CD4-positive, alpha-beta T cell treated with Interleukin-17A for 4 hours (primary cell): Measurements from ENCODE around the gene GLRA1.
"Not testable (repeated sequence)": the region's sequence is repeated elsewhere in the genome, so short reads cannot be mapped to it uniquely, and the experiment has no call there.

Source experiments
- DNase-seq: peaks from one replicate; pipeline ENCODE4 v3.0.0-alpha.2; 2020; ENCODE audit warnings: mixed read lengths

The GLRA1 gene

DNA sequence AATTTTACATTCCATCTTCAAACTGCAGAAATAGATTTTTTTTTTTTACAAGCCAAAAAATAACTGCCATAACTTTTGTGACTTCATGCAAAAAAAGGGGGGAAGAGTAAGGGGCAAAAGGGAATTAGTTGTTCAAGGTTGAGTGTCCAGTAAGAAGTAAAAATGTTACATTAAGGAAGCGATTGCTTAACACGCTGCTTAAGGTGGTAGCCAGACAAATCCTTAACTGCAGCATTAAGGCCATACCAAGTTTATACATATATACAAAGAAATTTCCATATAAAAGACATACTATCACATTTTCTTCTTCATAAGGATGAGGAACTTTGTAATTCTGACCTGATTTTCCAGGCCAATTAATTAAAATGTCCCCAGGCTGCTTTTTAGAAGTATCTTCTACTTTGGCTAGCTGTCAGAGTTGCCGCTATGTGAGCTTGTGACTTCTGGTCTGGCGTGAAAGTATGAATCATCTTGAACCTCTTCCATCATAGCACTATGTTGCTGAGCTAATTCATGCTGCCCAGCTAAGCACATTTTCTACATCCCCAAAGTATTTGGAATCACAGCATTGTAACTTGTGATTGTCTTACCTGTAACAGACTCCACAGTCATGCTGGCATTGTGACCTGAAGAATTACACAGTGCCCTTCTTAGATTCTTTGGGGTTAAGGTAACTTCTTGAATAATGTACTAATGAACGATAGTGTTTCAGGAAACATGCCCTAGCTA, 112.9 kb downstream of the GLRA1 start:
- no peak for DNase-seq

DNA sequence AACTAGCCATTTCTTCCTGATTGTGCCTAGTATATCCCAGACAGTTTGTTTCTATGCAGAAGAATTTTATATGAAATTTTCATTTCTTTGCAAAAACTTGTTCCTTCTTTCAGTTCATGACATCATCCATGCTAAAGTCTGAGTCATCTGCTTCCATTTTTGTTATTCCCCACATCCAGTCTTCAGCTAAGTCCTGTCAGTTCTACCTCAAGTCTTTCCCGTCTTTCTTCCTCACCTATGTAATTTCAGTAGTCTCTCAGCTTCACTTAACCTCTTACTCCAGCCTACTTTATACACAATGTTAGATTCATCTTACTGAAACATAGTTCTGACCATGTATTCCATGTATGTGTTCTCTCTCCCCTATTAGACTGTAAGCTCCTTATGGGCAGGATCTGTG, 113.8 kb downstream of the GLRA1 start:
- DNase-seq = no peak

DNA sequence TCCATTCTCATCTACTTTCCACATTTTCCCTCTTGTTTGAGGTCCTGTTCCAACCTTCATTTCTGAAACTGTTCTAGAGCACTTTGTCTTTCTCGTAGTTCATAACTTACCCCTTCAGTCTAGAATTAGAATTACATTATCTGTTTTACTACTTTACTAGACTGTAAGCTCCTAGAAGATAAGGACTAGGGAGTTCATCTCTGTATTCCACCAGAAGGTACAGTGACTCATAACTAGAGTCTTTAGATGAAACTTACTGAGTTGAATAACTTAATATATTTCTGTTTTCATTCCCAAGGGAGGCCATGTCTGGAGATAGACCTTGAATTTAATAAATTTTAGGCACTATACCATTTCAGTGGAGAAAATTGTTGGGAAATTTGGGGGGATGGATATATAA, 114.2 kb downstream of the GLRA1 start:
- DNase-seq = no peak

DNA sequence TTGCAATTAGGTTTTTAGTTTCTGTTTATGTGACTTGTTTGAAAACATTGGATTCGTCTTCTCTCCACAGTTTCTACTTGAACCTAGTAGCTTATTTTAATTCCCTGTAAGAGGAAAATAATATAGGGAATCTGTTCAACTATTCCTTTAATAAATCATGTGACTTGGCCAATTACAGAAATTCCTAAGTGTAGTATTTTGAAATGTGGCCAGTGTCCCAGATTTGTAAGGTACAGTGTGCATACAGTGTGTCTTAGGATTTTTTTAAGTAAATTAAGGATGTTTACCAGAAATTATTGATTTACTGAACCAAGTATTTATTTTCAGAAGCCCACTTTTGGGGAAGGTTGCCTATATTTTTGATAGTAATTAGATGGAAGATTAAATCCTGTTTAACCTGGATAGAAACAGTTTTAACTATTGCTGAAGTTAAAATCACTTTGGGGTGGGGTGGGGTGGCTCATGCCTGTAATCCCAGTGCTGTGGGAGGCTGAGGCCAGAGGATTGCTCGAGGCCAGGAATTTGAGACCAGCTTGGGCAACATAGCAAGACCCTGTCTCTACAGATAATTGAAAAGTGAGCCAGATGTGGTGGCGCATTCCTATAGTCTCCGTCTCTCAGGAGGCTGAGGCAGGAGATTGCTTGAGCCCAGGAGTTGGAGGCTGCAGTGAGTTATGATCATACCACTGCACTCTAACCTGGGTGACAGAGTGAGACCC, 116.0 kb downstream of the GLRA1 start:
- DNase-seq = no peak

DNA sequence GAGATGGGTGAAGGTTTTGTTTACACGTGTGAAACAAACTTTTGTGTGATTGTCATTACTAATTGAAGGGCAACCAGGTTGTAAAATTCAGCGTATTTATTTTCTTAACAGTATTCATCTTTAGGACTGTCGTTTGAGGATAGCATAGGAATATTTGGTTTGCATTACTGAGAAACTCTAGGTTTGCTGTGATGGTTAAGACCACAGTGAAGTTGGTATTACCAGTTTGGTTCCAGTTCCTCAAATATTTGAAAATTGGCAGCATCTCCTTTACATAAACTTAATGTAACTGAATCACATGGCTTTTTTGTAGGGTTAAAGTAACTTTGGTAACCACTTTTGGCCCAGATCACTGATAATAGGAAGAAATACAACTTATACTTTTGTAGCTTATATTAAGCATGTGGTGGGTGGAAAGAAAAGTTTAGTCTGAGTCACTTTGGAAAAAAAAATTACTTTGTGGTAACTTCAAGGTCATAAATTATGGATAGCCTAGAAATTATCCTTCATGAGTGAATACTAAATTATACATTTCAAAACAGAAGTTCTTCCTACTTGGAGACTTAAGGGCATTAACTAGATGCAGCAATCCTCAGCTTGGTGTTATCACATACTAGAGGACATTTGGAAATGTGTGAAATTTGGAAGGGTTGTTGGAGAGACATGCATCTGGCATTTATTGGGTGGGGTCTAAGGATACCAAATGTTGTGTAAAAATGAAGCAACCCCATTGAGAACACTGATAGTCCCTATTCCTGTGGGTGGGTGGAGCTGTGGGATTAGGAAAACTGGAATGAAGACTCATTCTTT, 119.0 kb downstream of the GLRA1 start:
- DNase-seq = no peak

DNA sequence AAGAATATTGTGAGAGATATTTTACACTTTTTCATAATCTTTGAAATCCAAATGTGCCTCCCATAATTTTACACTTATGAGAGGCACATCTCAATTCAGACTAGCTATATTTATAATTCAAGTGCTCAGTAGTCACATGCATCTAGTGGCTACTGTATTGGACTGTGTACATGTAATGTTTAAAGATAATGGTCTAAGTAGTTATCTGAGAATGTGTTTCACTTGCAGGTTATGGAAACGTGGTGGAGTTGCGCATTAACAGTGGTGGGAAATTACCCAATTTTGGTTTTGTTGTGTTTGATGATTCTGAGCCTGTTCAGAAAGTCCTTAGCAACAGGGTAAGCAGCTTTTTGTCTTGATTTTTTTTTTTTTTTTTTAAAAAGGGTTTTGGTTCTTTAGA, 124.1 kb downstream of the GLRA1 start:
- no peak for DNase-seq

DNA sequence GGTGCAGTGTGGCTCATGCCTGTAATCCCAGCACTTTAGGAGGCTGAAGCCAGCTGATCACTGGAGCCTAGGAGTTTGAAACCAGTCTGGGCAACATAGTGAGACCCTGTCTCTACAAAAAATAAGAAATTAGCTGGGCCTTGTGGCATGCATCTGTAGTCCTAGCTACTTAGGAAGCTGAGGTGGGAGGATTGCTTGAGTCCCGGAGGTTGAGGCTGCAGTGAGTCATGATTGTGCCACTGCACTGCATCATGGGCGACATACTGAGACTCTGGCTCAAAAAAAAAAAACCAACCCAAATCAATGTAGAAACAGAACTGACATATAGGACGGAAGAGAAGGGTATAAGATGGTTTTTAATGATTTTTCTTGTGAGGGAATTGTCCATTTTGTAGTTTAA, 125.2 kb downstream of the GLRA1 start:
- DNase-seq = no peak

DNA sequence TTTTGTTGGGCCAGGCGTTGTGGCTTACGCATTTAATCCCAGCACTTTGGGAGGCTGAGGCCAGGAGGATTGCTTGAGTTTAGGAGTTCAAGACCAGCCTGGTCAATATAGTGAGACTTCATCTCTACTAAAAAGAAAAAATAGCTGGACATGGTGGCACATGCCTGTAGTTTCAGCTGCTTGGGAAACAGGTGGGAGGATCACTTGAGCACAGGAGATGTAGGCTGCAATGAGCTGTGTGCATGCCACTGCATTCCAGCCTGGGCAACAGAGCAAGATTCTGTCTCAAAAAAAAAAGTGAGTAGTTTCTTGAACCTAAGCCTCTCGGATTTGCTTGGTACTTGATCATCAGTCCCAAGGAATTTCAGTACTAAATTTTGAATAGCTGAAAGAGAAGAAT, 126.0 kb downstream of the GLRA1 start:
- no peak for DNase-seq

DNA sequence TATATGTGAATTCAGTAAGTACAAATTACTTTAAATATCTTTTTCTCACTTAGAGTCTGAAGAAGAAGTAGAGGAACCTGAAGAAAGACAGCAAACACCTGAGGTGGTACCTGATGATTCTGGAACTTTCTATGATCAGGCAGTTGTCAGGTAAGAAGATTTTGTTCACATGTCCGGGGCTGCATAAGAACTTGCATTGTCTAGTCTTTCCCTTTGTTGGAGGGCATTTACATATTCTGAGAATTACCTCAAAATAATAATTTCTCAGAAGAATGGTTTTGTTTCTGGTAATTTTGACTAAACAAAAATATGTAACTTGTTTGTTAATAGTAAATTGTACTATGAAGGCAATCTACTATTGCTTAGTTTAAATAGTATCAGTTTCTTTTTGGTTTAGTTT, 129.2 kb downstream of the GLRA1 start:
- no peak for DNase-seq

DNA sequence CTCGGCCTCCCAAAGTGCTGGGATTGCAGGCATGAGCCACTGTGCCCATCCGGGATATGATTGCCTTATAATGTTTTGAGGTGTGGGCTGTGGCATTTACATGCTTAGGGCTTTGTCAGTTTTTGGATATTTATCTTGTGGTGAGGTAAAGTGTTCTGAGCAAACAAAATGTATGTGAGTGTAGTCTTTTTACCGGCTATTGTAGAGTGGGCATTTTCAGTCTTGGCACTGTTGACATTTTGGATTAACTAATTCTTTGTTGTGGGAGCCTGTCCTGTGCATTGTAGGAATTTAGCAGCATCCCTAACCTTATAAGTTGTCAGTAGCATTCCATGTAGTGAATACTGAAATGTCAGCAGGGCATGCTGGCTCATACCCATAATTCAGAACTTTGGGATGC, 131.3 kb downstream of the GLRA1 start:
- DNase-seq = no peak

DNA sequence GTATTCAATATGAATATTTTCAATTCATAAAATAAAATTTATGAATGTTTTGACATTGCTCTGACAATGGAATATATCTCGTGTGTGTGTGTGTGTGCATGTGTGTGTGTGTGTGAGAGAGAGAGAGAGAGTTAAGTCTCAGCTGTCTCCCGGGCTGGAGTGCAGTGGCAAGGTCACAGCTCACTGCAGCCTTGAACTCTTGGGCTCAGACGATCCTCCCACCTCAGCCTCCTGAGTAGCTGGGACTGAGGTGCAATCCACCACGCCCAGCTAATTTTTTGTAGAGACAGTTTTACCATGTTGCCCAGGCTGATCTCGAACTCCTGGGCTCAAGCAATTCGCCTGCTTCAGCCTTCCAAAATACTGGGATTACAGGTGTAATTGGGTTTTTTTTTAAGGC, 136.8 kb downstream of the GLRA1 start:
- DNase-seq = no peak

DNA sequence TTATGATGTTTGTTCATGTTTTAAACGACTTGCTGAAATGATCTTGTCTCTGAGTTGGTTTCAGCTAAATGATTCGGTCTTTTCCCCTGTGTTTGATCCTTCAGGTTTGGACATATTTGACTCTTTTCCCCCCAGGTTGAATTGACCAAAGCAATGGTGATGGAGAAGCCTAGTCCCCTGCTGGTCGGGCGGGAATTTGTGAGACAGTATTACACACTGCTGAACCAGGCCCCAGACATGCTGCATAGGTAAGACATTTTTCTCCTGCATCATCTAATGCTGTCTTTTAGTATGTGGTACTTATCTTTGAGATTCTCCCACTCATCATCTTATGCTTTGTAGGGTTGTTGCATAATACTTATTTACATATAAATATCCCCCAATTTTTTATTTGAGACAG, 138.2 kb downstream of the GLRA1 start:
- no peak for DNase-seq

DNA sequence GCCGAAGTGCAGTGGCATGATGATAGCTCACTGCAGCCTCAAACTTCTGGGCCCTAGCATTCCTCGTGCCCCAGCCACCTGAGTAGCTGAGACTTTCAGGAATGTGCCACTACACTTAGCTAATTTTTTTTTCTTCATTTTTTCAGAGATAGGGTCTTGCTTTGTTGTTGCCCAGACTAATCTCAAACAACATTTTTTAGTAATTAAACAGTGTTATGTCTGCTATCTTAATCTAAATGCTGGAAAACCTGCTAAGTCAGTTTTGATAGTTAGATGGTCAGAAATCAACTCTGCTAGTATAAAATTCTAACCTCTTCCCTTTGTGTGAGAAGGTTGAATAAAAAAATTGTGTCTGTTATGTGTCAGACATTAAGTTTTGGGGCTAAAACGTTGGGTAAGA, 140.5 kb downstream of the GLRA1 start:
- DNase-seq = no peak

DNA sequence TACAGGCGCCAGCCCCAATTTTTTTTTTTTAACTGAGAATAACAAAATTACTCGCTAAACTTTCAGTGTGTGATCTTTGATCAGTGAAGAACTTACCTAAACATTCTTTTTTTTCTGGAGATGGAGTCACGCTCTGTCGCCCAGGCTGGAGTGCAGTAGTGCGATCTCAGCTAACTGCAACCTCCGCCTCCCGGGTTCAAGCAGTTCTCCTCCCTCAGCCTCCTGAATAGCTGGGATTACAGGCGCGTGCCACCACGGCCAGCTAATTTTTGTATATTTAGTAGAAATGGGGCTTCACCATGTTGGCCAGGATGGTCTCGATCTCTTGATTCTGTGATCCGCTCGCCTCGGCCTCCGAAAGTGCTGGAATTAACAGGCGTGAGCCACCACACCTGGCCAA, 141.0 kb downstream of the GLRA1 start:
- DNase-seq = not testable (repeated sequence)

DNA sequence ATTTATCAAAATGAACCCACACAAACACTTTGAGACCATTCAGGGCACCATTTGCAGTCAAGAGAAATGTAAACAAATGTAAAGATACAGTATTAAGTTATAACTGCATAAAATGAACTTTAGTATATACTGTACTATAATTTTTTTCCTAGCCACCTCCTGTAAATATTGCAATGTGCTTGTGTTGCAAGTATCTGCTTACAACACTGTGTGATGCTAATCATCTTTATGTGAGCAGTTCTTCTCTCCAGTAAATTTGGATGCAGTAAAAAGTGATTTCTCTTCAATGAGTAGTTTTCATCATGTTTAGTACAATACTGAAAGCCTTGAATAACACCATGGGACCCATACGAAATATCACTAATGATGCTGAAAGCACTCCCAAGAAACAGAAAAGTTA, 143.4 kb downstream of the GLRA1 start:
- no peak for DNase-seq

DNA sequence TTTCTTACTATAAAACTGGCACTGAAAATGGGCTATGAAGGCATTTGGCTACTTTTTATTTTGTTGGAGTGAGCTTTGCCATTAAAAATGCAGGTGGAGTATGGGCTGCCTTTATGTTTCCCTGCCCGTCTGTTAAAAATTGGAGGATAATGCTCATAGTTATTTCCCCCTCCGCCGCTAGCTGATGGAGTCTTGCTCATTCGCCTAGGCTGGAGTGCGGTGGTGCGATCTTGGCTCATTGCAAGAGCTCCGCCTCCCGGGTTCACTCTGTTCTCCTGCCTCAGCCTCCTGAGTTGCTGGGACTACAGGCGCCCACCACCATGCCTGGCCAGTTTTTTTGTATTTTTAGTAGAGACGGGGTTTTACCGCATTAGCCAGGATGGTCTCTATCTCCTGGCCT, 144.3 kb downstream of the GLRA1 start:
- no peak for DNase-seq

DNA sequence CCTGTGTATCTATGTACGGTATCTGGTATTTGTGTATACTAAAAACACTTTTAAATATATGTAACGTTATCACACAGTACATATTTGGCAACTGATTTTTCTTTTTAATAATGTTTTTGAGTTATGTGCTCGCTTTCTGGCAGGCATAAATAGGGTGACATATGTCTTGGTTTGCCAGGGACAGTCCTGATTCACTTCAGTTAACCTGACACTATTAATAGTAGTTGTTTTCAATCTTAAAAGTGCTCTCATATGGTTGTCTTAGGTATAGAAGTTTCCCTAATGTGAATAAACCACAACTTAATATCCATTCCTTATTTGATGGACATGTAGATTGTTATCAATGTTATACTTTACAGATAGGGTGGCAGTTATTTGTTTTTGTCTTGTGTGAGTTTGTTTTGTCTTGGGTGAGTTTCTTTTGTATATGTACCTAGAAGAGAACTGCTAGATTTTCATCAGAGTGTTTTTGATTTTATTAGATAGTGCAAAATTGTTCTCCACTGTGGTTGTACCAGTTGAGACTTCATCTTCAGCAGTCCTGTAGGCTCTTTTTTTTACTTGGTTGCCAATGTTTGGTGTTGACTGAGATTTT, 145.0 kb downstream of the GLRA1 start:
- no peak for DNase-seq

DNA sequence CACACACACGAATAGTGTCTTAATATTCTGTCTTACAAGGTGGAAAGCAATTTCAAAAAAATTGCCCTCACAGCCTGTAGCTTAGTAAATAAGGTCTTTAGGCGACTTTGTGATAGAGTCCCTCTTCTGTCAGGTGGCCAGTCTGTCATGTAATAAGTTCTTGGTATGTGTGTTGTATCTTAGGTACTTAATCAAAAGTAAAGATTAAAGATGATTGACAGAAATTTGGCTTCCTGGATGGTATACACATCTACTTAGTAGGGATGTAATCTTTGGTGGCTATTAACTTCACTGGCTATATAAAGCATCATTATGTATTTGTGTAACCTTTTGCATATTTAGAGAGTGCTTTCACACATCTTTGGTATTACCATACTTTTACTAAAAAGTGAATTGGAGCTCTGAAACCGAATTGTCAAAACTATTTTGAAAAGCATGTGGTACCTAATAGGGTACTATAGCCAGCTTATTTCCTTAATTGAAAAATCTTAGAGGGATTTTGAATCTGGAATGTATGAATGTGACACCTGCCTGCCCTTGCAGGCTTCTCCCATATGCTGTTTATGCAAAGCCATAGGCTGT, 149.5 kb downstream of the GLRA1 start:
- DNase-seq = no peak

DNA sequence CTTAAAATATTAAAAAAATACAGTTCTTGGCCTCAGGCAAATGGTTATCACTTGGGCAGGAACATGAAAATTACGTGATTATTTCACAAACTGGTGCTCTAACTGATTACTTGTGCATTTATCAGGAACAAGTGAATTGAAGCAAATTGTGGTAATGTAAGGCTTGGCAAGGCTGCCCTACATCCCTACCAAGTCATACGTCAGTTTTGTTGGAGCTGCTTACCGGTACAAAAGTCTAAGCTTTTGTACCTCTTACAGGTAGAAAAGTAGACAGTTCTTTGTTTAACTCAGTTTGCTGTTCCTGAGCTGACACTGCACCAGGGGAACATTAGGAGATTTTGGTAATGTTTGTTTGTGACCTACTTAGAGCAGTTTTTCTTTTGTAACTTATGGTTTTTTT, 150.7 kb downstream of the GLRA1 start:
- DNase-seq = no peak

DNA sequence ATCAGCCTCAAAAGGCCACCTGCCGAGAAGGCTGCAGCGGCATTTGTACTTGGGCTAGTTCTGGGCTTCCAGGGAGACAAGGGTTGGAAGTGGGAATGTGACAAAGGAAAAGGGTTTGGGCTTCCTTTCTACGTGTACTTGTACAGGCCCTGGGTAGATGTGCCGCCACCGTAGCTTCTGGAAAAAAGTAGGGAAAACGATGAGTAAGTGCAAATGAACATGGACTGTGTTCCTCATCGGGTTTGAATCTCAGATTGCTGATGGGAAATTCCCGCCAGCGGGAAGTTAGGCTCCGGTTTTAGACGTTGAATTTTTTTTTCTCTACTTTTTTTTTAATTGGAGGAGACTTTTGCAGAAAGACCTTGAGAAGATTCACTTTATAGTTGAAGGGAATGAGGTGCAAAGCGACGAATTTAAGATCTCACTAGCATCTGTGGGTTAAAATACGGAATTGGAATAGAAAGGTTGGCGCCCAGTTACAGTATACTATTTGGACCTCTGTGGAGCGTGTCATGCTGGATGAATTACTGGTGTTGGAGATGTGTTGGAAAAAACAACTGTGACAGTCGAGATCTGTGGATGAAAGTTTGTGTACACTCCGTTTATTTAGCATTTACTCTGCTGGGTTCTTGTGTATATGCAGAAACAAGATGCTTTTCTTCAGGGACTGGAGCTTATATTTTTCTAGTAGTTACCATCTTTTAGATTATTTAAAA, 151.6 kb downstream of the GLRA1 start:
- no peak for DNase-seq
